ENCODE measurements around the gene TBC1D12. TPM values are rescaled to one million over a fixed set of nuclear protein-coding genes. Genes with fewer than 3 reads are reported as not detected.

Gene TBC1D12
- total and polyA plus RNA-seq, 7 donors: 5.5 to 24.4 (median 16.3) TPM

- Histone ChIP-seq H3K4me3 (no peak overlapping the region), H3K36me3 (no peaks in the 10 kb centered on the region), H3K27ac (no peak overlapping the region), H3K9me3 (no peaks in the 10 kb centered on the region), H3K27me3 (no peaks in the 10 kb centered on the region), H3K4me1 (no peaks in the 10 kb centered on the region)
- 71 to 81% methylated on average over 3 of the region's 3 CpGs for WGBS, 2 donors
- intact Hi-C loops (cut with DNase I): no loop called here
- TF ChIP-seq POLR2A (IDR thresholded peaks at IDR 0.05) (no peak), EP300 (IDR thresholded peaks at IDR 0.05) (no peak), POLR2AphosphoS5 (IDR thresholded peaks at IDR 0.05) (no peak), CTCF (IDR thresholded peaks at IDR 0.05) (no peak)
- DNase-seq: no peak
Measured at GRCh38 chr10:94571528-94571927, 169.2 kb downstream of the TBC1D12 start.

DNA sequence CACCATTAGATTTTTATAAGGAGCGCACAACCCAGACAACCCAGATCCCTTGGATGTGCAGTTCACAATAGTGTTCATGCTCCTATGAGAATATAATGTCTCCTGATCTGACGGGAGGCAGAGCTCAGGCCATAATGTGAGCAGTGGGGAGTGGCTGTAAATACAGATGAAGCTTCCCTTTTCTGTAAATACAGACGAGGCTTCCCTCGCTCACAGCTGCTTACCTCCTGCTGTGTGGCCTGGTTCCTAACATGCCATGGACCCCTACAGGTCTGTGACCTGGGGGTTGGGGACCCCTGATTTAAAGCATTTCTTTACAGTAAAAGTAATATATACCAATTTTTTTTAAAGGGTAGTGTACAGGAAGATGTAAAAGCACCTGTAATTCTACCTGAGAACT, 176.4 kb downstream of the TBC1D12 start:
- TF ChIP-seq EP300 (IDR thresholded peaks at IDR 0.05) (no peak), POLR2A (IDR thresholded peaks at IDR 0.05) (no peak), CTCF (IDR thresholded peaks at IDR 0.05) (no peak), POLR2AphosphoS5 (IDR thresholded peaks at IDR 0.05) (no peak)
- H3K4me3 ChIP-seq: no peak overlapping the region
- H3K27ac ChIP-seq: no peak overlapping the region
- DNase-seq: no peak
- WGBS, 2 donors: 80 to 90% methylated on average over 4 of the region's 4 CpGs
- no peaks in the 10 kb centered on the region for H3K9me3 ChIP-seq
- intact Hi-C loops (cut with DNase I): no loop called here
- no peaks in the 10 kb centered on the region for H3K27me3 ChIP-seq
- no peaks in the 10 kb centered on the region for H3K36me3 ChIP-seq
- no peaks in the 10 kb centered on the region for H3K4me1 ChIP-seq

- DNase-seq: no peak
- H3K27me3 ChIP-seq: no peaks in the 10 kb centered on the region
- intact Hi-C loops (cut with DNase I): no loop called here
Measured at GRCh38 chr10:94583124-94583523, 180.8 kb downstream of the TBC1D12 start.

More at GRCh38 chr10:94583124-94583523, 180.8 kb downstream of the TBC1D12 start:
- Histone ChIP-seq H3K36me3 (no peaks in the 10 kb centered on the region), H3K9me3 (no peaks in the 10 kb centered on the region), H3K27ac (no peak overlapping the region), H3K4me3 (no peak overlapping the region), H3K4me1 (no peaks in the 10 kb centered on the region)
- no peak for TF ChIP-seq POLR2AphosphoS5 (IDR thresholded peaks at IDR 0.05)
- no peak for TF ChIP-seq EP300 (IDR thresholded peaks at IDR 0.05)
- TF ChIP-seq CTCF (IDR thresholded peaks at IDR 0.05): no peak
- TF ChIP-seq POLR2A (IDR thresholded peaks at IDR 0.05): no peak

Other genes with a start within 250 kb of the TBC1D12 start
- gene NOC3L, start 39.6 kb upstream of the TBC1D12 start, total RNA-seq: 10 to 100 TPM; 14.1 to 17.8 (median 15.9) TPM
- gene NOC3L, start 39.6 kb upstream of the TBC1D12 start, polyA plus RNA-seq: 1 to 10 TPM; 1.8 to 8.3 (median 2.8) TPM
- gene HELLS, start 143.2 kb downstream of the TBC1D12 start, total RNA-seq: 10 to 100 TPM in 1 of 4 donors, 1 to 10 TPM in 2, under 1 TPM in 1; 0.99 to 11.8 (median 1.1) TPM
- 10 to 100 TPM in 1 of 3 donors, 1 to 10 TPM in 2; 1.6 to 11.8 (median 2.4) TPM for gene HELLS, start 143.2 kb downstream of the TBC1D12 start, polyA plus RNA-seq